Activated T-cell treated with anti-CD3 and anti-CD28 coated beads, Interleukin-2, amount 50 U/mL, for 1 hour (primary cell): Measurements from ENCODE around the gene NT5C2.
A peak's percentile ranks its signal among the peaks of the same experiment; 100 is the strongest.
"Not testable (repeated sequence)": the region's sequence is repeated elsewhere in the genome, so short reads cannot be mapped to it uniquely, and the experiment has no call there.

Experiments
- DNase-seq: peaks from one replicate; pipeline ENCODE4 v3.0.0-alpha.2; 2020

The NT5C2 gene

GRCh38 chr10:103083266-103083976, 109.7 kb downstream of the NT5C2 start:
- DNase-seq: no peak

- no peak for DNase-seq
Observed at GRCh38 chr10:103082683-103083082, 110.4 kb downstream of the NT5C2 start.

- no peak for DNase-seq
Observed at GRCh38 chr10:103080891-103081581, 112.0 kb downstream of the NT5C2 start.

DNA sequence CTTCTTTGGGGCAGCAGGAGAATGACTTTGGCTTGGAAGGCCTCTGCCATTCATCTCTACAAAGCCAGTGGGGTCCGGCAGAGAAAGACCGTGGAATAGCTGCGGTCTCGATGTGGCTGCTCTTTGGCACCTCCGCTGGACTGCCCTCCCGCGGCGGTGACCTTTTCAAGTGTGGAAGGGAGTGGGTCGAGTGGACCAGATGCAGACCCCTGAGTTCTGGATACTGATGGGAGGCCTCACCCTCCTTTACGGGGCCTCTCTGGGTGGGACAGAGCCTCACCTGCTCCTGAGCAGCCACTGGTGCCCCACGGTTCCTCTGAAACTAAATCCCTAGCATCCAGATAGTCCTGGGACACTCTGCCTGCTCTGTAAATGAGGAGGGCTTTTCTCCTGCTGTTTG, 113.1 kb downstream of the NT5C2 start:
- DNase-seq: no peak

- DNase-seq: no peak
Observed at GRCh38 chr10:103079100-103079499, 114.0 kb downstream of the NT5C2 start.

DNA sequence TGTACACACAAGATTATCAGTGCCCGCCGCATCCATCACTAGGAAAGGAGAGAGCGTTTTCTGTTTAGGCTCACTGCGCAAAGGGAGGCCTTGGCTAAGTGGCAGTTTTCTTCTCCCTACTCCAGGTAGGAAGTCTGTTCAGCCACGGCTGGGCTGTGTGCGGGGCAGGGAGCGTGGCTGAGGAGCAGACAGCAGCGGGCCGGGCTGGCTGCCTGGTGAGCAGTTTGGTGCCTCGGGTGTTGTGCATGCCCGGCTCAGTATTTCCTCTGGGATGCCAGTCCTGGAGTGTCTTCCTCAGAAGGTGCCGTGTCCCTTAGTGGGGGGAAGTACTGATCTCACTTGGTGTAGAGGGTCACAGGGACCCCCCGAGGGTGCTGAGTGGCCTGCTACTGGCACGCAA, 114.4 kb downstream of the NT5C2 start:
- DNase-seq: no peak

DNA sequence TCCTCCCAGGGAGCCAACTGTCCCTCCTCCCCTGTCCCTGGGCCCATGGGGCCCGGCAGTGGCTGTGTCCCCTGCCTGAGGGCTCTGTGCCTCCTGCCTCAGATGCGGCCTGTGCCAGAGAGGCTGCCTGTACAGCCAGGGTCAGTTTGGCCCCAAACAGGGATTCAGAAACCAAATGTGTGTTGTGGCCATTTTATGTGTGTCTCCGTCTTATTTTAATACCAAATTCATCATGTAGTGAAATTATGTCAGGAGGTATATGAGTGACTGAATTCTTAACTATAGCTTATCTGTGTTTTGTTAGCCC, 114.8 kb downstream of the NT5C2 start:
- DNase-seq: no peak

DNA sequence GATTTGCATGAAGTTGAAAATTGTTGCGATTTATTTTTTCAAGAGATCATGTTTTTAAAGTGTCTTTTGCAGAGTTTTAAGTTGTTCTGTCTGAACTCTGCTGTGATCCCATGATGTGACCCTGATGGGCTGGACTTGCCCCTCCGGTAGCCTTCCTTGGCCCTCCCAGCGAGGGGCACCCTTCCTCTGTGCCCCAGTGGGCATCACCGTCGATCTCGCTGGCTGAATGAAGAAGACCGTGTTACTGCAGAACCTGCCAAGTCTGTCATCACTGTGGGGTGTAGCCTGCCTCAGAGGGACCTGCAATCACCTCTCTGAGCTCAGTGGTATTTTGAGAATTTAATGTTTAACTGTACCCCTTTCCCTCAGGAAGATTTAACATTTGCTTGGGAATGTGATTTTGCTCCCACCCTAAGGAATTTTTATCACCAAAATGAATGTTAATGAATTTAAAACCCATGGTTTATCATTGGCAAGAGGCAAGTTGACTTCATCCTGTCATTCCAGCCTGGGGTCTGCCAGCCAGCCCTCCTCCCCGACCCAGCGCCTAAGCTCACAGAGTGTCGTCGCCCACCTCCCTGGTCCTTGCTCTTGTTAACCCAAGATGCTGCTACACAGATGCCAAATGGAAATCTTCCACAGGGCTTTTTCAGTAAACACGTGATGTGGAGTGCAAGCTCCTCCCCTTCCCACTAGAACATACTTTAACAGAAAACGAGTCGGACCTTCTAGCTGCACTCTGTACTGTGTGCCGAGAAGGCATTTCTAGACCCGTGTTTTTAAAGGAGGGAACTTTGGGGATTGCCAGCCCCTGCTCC, 115.4 kb downstream of the NT5C2 start:
- DNase-seq: no peak

DNA sequence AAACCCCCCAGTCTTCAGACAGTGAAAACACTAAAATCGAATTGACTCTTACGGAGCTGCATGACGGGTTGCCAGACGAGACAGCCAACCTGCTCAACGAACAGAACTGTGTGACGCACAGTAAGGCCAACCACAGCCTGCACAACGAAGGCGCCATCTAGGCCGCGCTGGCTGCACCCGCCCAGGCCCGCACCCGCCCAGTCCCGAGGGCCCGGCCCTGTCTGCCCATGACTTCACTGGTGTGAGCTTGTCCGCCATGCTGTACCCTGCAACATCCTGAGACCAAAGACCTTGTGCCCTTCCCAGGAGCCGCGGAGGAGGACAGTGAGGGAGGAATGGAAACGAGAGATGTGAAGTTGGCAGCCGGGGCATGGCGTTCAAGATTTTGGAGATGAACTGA, 116.1 kb downstream of the NT5C2 start:
- DNase-seq: no peak

DNA sequence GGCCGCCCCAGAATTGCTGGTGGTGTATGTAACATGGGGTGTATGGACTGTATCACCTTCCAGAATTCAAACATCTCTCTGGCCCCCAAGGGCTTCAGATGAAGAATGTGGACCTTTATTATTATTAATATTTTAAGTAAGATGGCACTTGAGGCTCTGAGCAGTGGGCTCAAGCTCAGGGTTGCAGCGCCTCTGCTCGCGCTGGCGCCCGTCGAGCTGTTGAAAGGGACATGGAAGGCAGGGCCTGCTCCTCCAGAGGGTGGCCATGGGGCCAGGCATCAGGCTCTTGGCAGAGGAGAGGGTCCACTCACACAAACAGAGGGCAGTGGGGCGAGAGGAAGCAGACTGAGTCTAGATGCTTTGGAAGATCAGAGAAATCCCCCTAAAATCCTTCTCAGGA, 120.2 kb downstream of the NT5C2 start:
- DNase-seq: no peak

DNA sequence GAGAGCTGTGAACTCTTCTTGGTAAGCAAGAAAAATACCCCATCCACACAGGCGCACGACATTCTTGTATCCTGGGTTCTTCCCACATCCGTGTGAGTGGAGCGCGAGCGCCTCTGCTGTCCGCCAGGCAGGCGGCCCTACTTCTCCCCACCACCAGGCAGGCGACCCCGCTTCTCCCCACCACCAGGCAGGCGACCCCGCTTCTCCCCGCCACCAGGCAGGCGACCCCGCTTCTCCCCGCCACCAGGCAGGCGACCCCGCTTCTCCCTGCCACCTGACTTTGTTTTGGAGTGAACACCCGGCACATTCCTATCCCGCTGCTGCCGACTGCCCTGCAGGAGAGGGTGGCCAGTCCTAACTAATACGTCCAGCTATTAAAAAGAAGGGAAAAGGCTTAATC, 120.8 kb downstream of the NT5C2 start:
- no peak for DNase-seq

- peak; percentile 72 for DNase-seq
Observed at GRCh38 chr10:103069453-103070331, 123.4 kb downstream of the NT5C2 start.

DNA sequence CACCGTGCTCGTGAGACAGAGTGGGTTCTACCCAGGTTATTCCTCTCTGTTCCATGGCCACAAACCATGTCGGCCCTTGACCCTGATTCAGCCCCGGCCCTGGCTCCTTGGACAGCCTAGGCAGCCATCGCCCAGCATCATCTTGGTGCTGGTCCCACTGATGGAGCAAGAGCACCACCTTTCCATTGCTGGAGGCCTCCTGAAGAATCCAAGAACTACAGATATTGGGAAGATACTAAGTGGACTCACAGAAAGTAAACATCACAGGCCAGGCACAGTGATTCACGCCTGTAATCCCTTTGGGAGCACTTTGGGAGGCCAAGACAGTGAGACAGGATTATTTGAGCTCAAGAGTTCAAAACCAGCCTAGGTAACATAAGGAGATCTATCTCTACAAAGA, 125.1 kb downstream of the NT5C2 start:
- no peak for DNase-seq

DNA sequence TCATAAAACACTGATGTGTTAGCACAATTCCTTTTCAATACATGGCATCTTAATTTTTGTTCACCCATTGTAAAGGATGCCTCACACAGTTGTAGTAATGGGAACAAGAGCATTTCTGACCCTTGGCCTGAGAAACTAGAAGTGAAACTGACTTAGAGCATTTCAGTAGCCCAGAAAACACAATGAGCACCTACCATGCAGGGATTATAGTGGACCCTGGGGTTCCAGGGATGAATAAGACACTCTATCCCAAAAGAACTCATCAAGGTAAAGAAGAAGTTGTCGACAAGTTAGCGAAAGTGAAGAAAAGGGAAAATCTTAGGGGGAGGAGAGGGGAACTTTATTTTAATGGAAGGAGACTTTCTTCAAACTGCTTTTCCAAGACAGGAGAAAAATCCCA, 125.6 kb downstream of the NT5C2 start:
- DNase-seq: no peak

DNA sequence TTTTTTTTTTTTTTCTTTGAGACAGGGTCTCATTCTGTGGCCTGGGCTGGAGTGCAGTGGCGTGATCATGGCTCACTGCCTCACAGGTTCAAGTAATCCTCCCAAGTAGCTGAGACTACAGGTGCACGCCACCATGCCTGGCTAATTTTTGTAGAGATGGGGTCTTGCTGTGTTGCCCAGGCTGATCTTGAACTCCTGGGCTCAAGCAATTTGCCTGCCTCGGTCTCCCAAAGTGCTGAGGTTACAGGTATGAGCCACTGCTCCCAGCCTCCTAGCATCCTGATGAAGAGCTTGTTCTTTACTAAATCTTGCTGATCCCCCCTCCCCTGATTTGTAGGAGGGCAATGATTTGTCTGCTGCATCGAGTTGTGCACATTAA, 126.0 kb downstream of the NT5C2 start:
- DNase-seq: not testable (repeated sequence)

GRCh38 chr10:103066141-103067098, 126.7 kb downstream of the NT5C2 start:
- no peak for DNase-seq

DNA sequence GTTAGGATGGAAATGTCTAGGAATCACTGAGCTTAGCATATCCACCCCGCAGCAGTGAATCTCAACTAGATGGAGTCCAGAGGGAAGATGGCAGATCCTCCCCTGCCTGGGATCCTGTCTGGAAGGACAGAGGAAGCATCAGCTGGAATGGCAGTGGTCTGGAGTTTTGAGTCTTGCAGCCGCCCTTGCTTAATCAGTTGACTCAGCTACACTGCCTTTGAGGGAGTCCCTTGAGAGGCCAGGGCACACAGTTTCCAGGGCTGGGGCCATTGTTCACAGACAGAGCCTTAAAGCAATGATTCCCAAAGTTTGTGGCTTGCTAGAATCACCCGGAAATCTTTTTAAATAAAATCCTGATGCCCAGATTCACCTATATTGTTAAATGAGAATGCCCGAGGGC, 128.1 kb downstream of the NT5C2 start:
- DNase-seq: no peak

GRCh38 chr10:103062854-103063590, 130.1 kb downstream of the NT5C2 start:
- DNase-seq: no peak

GRCh38 chr10:103060575-103060974, 132.5 kb downstream of the NT5C2 start:
- DNase-seq: no peak

DNA sequence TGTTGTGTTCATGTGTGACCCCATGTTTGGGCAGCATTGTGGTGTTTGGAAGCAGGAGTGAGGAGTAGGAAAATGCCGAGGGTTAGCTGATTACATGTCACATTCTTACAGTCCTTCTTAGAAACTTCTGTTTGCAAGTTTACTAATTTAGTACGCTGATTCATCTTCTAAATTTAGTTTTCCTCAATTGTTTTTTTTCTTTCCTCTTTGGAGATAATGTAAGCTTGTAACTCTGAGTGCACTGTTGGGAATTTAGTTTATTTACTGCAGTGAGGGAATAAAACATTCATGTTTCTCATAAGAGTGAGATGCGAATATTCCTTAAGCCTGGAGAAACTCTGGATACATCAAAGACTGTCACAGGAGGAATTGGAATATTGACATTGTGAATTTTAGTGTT, 135.0 kb downstream of the NT5C2 start:
- no peak for DNase-seq

GRCh38 chr10:103055105-103055504, 138.0 kb downstream of the NT5C2 start:
- no peak for DNase-seq
